GM08714 (cell line): Measurements from ENCODE around the gene RAX2.
"Not testable (repeated sequence)": the region's sequence is repeated elsewhere in the genome, so short reads cannot be mapped to it uniquely, and the experiment has no call there.

Experiments
- H3K4me3 ChIP-seq: fragments of 200-500 bp; sonication (Bioruptor generic); 2 replicates; pipeline ENCODE4 v1.5.1; 2014; ENCODE audit warnings: mild to moderate bottlenecking, low read length, inconsistent platforms
- ZNF274 ChIP-seq: IDR thresholded peaks from 2 replicates; pipeline ENCODE4 v1.6.1; 2012; ENCODE audit warnings: mild to moderate bottlenecking, low read depth, low read length

The RAX2 gene

GRCh38 chr19:3776479-3777040 lies 4.5 kb upstream of the RAX2 start:
- no peak overlapping the region for H3K4me3 ChIP-seq

GRCh38 chr19:3775831-3776230 lies 3.8 kb upstream of the RAX2 start:
- H3K4me3 ChIP-seq, result no peak overlapping the region
- TF ChIP-seq ZNF274, result no peak

More at GRCh38 chr19:3776479-3777040, 4.5 kb upstream of the RAX2 start:
- no peak for TF ChIP-seq ZNF274

- no peak overlapping the region for H3K4me3 ChIP-seq
- no peak for TF ChIP-seq ZNF274
Observed at GRCh38 chr19:3775374-3775711, 3.3 kb upstream of the RAX2 start.

GRCh38 chr19:3774621-3775373 lies 2.8 kb upstream of the RAX2 start:
- no peak overlapping the region for H3K4me3 ChIP-seq
- no peak for TF ChIP-seq ZNF274

- no peak for TF ChIP-seq ZNF274
- no peak overlapping the region for H3K4me3 ChIP-seq
Observed at GRCh38 chr19:3773814-3774515, 1.9 kb upstream of the RAX2 start.

- H3K4me3 ChIP-seq, result no peak overlapping the region
- no peak for TF ChIP-seq ZNF274
Observed at GRCh38 chr19:3771000-3771905, 775 bp downstream of the RAX2 start.

- H3K4me3 ChIP-seq, result no peak overlapping the region
- TF ChIP-seq ZNF274, result no peak
Observed at GRCh38 chr19:3770136-3770999, 1.7 kb downstream of the RAX2 start.

- H3K4me3 ChIP-seq, result no peak overlapping the region
- no peak for TF ChIP-seq ZNF274
Observed at GRCh38 chr19:3769494-3769893, 2.5 kb downstream of the RAX2 start.

- TF ChIP-seq ZNF274, result no peak
- no peak overlapping the region for H3K4me3 ChIP-seq
Observed at GRCh38 chr19:3768748-3769099, 3.3 kb downstream of the RAX2 start.

GRCh38 chr19:3768015-3768747 lies 3.8 kb downstream of the RAX2 start:
- H3K4me3 ChIP-seq, result no peak overlapping the region
- TF ChIP-seq ZNF274, result no peak

- no peak overlapping the region for H3K4me3 ChIP-seq
- no peak for TF ChIP-seq ZNF274
Observed at GRCh38 chr19:3767050-3767449, 5.0 kb downstream of the RAX2 start.

- TF ChIP-seq ZNF274, result no peak
- H3K4me3 ChIP-seq, result no peak overlapping the region
Observed at GRCh38 chr19:3766520-3766919, 5.5 kb downstream of the RAX2 start.

- H3K4me3 ChIP-seq, result not testable (repeated sequence)
Observed at GRCh38 chr19:3765757-3766156, 6.3 kb downstream of the RAX2 start.
